Measurements from ENCODE around the gene SDK2.

- no peak for TF ChIP-seq CTCF (IDR thresholded peaks at IDR 0.05)
- no peak for TF ChIP-seq POLR2A (IDR thresholded peaks at IDR 0.05)
Observed at GRCh38 chr17:73564843-73565242, 79.4 kb downstream of the SDK2 start.

Data from thyroid gland (tissue), 4 donors.